ENCODE measurements around the gene RENBP.

The RENBP gene

DNA sequence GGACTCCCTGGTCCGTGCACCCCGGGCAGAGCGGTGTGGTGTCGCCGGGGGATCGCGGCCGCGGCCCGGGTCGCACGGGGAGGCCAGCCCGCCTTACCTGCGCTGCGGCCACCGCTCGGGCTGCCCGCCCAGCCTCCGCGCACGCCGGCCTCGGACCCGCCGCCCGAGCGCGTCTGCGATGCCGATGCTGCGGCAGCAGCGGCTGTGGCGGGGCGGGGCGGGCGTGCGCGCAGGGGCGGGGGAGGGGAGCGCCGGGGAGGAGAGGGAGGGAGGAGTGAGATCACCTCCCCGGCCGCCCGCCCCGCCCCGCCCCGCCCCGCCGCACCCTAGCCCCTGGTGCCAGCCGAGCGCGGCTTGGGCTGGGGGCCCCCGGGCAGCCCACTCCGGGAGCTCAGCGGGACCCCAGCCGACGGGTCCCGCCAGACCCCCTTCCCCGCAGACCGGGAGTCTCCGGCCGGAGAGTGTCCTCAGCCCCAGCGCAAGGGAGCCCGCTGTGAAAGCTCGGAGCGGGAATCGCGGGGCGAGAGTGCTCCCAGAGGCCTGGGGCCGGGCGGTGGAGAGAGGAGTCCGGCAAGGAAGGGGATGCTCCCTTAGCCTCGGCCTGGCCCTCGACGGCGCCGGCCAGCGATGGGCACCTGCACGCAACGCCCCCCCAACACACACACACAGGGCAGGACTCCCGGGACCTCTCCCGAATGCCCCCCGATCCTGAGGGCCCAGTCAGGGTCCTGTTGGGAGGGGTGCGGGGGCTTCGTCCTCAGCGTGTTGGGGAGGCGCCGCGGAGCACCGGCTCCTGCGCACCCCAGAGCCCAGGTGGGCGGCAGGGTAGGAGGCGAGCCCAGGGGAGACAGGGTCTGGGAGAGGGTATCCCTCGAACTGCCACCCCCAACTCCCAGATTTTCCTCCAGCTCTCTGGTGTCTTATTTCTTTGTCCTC is 58.2 kb downstream of the RENBP start, which contains the start of gene L1CAM:
L1CAM (minus strand) TSS at position 206 of the 936 bp plus-strand sequence. CDS start 10,337 bp downstream, outside the sequence.
- no peak for DNase-seq
